Activated CD4-positive, alpha-beta T cell treated with anti-CD3 and anti-CD28 coated beads, Interleukin-2, Interleukin-6, amounts not matched to agents 100 ng/mL and 50 ng/mL, durations not matched to agents 16 hours and 8 hours (primary cell): Measurements from ENCODE around the gene DUSP12.
"Not testable (repeated sequence)": the region's sequence is repeated elsewhere in the genome, so short reads cannot be mapped to it uniquely, and the experiment has no call there.

ENCODE experiments used
- DNase-seq: peaks from one replicate; pipeline ENCODE4 v3.0.0-alpha.2; 2020

Gene DUSP12

GRCh38 chr1:161749509-161750407 is at the start of gene DUSP12:
TSS of gene DUSP12 (plus strand) at chr1:161749786. CDS start at chr1:161749802, 16 bp downstream.
- peak; percentile 96 for DNase-seq

- DNase-seq, result no peak
Observed at GRCh38 chr1:161702250-161702649, 47.3 kb upstream of the DUSP12 start.

- DNase-seq, result no peak
Observed at GRCh38 chr1:161705537-161705936, 44.0 kb upstream of the DUSP12 start.

GRCh38 chr1:161706113-161706481 is 43.5 kb upstream of the DUSP12 start:
- DNase-seq, result no peak

GRCh38 chr1:161706482-161707347 is 42.9 kb upstream of the DUSP12 start, which contains the start of gene FCRLA:
TSS of gene FCRLA (plus strand) at chr1:161707229. CDS start at chr1:161707265, 36 bp downstream.
- DNase-seq, result no peak

GRCh38 chr1:161707503-161707902 is 42.1 kb upstream of the DUSP12 start:
- DNase-seq, result no peak

- no peak for DNase-seq
Observed at GRCh38 chr1:161709373-161709772, 40.2 kb upstream of the DUSP12 start.

GRCh38 chr1:161710560-161710959 is 39.0 kb upstream of the DUSP12 start:
- no peak for DNase-seq

- no peak for DNase-seq
Observed at GRCh38 chr1:161718559-161719324, 30.8 kb upstream of the DUSP12 start.

- peak; percentile 28 for DNase-seq
Observed at GRCh38 chr1:161719325-161719611, 30.3 kb upstream of the DUSP12 start.

- no peak for DNase-seq
Observed at GRCh38 chr1:161720422-161720821, 29.2 kb upstream of the DUSP12 start.

- DNase-seq, result no peak
Observed at GRCh38 chr1:161720956-161721737, 28.4 kb upstream of the DUSP12 start, which contains the start of gene FCRLB. TSS of gene FCRLB (plus strand) at chr1:161721544. CDS start at chr1:161722673, 1,129 bp downstream.

- peak; percentile 51 for DNase-seq
Observed at GRCh38 chr1:161721738-161722343, 27.7 kb upstream of the DUSP12 start.

- no peak for DNase-seq
Observed at GRCh38 chr1:161722406-161722805, 27.2 kb upstream of the DUSP12 start.

GRCh38 chr1:161723459-161724141 is 26.0 kb upstream of the DUSP12 start:
- no peak for DNase-seq

- DNase-seq, result not testable (repeated sequence)
Observed at GRCh38 chr1:161725258-161725907, 24.2 kb upstream of the DUSP12 start.

GRCh38 chr1:161725908-161726472 is 23.6 kb upstream of the DUSP12 start:
- peak; percentile 32 for DNase-seq

GRCh38 chr1:161726473-161727255 is 22.9 kb upstream of the DUSP12 start:
- DNase-seq, result peak; percentile 75

GRCh38 chr1:161727256-161727924 is 22.2 kb upstream of the DUSP12 start:
- DNase-seq, result peak; percentile 67
